Keratinocyte (primary cell): Measurements from ENCODE around the gene HOXB7. TPM values are rescaled to one million over a fixed set of nuclear protein-coding genes. Genes with fewer than 3 reads are reported as not detected.

Source experiments
- DNase-seq: peaks from one replicate; pipeline ENCODE4 v3.0.0-alpha.2; 2011; ENCODE audit warnings: low read depth, missing footprints, low spot score
- FAIRE-seq: peaks from 2 replicates; lab custom pipeline; 2011; peaks lifted over from hg19 to GRCh38; lab: Jason Lieb, UNC
- H2AFZ ChIP-seq: 2 replicates; pipeline ENCODE4 v1.6.0; 2012; ENCODE audit warnings: low read length, control low read depth, inconsistent platforms; ENCODE audit not compliant: control insufficient read depth
- H3K27ac ChIP-seq: 2 replicates; pipeline ENCODE4 v1.5.1; 2011; ENCODE audit warnings: low read length; ENCODE audit not compliant: control insufficient read depth, insufficient read depth
- H3K27me3 ChIP-seq: 3 replicates; pipeline ENCODE4 v1.6.0; 2011; ENCODE audit warnings: low read length; ENCODE audit not compliant: control insufficient read depth, insufficient read depth; ENCODE audit errors: extremely low read depth
- H3K36me3 ChIP-seq, 2 experiments: 2 replicates in 1 of 2; 3 replicates in 1 of 2; pipeline ENCODE4 v1.5.1; 2011; ENCODE audit warnings: low read length in 2 of 2, mild to moderate bottlenecking in 1 of 2; ENCODE audit not compliant: control insufficient read depth in 2 of 2, insufficient read depth in 2 of 2; ENCODE audit errors: extremely low read depth in 1 of 2
- H3K4me1 ChIP-seq: 3 replicates; pipeline ENCODE4 v1.5.1; 2011; ENCODE audit warnings: low read length; ENCODE audit not compliant: control insufficient read depth, insufficient read depth; ENCODE audit errors: extremely low read depth
- H3K4me2 ChIP-seq: 3 replicates; pipeline ENCODE4 v1.6.0; 2011; ENCODE audit warnings: low read depth, low read length; ENCODE audit not compliant: control insufficient read depth, insufficient read depth; ENCODE audit errors: extremely low read depth
- H3K4me3 ChIP-seq, 3 experiments: fragments of 200-600 bp in 1 of 3; sonication (generic) in 1 of 3; 2 replicates in 2 of 3; 3 replicates in 1 of 3; pipeline ENCODE4 v1.5.1; 2011 to 2016; ENCODE audit warnings: low read length in 3 of 3, mild to moderate bottlenecking in 3 of 3, control low read depth in 2 of 3, inconsistent platforms in 1 of 3, low read depth in 1 of 3, mixed read lengths in 1 of 3, mixed run types in 1 of 3, moderate library complexity in 1 of 3; ENCODE audit not compliant: control insufficient read depth in 2 of 3, insufficient read depth in 2 of 3; ENCODE audit errors: extremely low read depth in 1 of 3
- H3K79me2 ChIP-seq: 2 replicates; pipeline ENCODE4 v1.6.0; 2012; ENCODE audit warnings: low read length; ENCODE audit not compliant: control insufficient read depth, insufficient read depth
- H3K9ac ChIP-seq: 3 replicates; pipeline ENCODE4 v1.6.0; 2011; ENCODE audit warnings: low read length; ENCODE audit not compliant: control insufficient read depth, insufficient read depth; ENCODE audit errors: extremely low read depth
- H3K9me1 ChIP-seq: 3 replicates; pipeline ENCODE4 v1.6.0; 2011; ENCODE audit warnings: low read length; ENCODE audit not compliant: control insufficient read depth, insufficient read depth; ENCODE audit errors: extremely low read depth
- H3K9me3 ChIP-seq: 2 replicates; pipeline ENCODE4 v1.5.1; 2012; ENCODE audit warnings: low read depth, low read length; ENCODE audit not compliant: control insufficient read depth
- H4K20me1 ChIP-seq: 3 replicates; pipeline ENCODE4 v1.6.0; 2011; ENCODE audit warnings: low read length; ENCODE audit not compliant: control insufficient read depth, insufficient read depth; ENCODE audit errors: extremely low read depth
- EZH2 ChIP-seq: IDR thresholded peaks from one replicate; pipeline ENCODE4 v1.6.1; 2012; ENCODE audit warnings: inconsistent platforms, mild to moderate bottlenecking, low read length, moderate library complexity
- dilution Hi-C: fragments of 300-500 bp; cut with MboI; formaldehyde crosslinking; loops from one replicate; pipeline ENCODE4 v1.7.0; 2020; ENCODE audit warnings: low sequenced_read_pairs; ENCODE audit not compliant: extremely low pct_ligation_motif_present
- polyA plus RNA-seq, 5 experiments: library from polyadenylated mRNA; depleted of rRNA in 3 of 5; stranded (reverse) in 3 of 5; stranded (forward) in 1 of 5; unstranded in 1 of 5; fragments of >200 nt; gene quantifications; 1 replicate in 1 of 5; 2 replicates in 3 of 5; 3 replicates in 1 of 5; pipeline versions ENCODE4 v1.2.1 to v1.2.3, GENCODE V29; 2011 to 2012; ENCODE audit warnings: missing spikeins in 2 of 5, low read depth in 1 of 5, low replicate concordance in 1 of 5
- TF ChIP-seq, protein P1 (sequence below), 3 experiments: IDR thresholded peaks in 1 of 3; conservative IDR thresholded peaks in 1 of 3; optimal IDR thresholded peaks in 1 of 3; 2 replicates in 2 of 3; 3 replicates in 1 of 3; pipeline versions ENCODE3 to v1.5.1; 2011; ENCODE audit warnings: low read length in 3 of 3, mild to moderate bottlenecking in 3 of 3, moderate library complexity in 2 of 3, control low read depth in 1 of 3, inconsistent platforms in 1 of 3; ENCODE audit not compliant: insufficient read depth in 2 of 3; ENCODE audit errors: extremely low read depth in 1 of 3

The HOXB7 gene
- polyA plus RNA-seq, 1 donor (not counting 4 experiments of a cell fraction or from before 2014, with no cell fraction given), result 1.0 TPM

DNA sequence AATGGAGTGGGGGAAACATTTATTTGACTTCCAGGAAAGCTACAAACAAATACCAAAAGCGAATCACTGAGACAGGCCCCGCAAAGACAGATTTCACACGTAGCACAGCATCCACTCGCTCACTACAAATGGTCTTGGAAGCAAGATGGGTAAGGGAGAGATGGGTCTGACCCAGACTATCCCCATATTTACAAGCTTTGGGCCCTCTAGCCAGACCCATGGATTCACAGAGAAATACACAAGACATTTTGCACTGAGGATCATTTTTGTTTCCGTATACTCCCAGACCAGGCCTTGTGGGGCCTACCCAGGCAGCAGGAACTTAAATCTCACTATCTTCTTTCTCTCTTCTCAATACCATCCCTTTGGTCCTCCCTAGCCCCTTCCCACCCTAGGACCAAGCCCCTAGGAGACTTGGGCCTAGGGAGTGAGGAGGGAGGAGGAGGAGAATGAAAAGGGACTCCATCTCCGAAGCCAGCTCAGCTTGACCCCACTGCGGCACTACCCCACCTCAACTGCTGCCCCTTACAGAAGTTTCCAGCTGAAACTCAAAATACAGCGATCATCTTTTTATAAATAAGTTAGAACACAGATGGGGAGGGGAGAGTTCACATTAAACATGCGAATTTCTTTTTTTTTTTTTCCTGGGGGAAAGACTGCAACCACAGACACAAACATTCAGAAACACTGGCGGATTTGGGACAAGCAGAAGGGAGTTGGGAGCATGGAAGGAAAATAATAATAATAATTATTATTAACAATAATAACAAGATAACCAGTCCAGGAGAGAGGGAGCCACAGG lies 19.4 kb downstream of the HOXB7 start:
- Histone ChIP-seq H4K20me1 (no peaks in the 10 kb centered on the region), H3K9me1 (no peaks in the 10 kb centered on the region), H3K4me2 (no peak overlapping the region), H3K9ac (no peak overlapping the region), H3K27me3 (peaks cover 77% of the 10 kb centered on the region), H3K79me2 (no peaks in the 10 kb centered on the region), H3K27ac (no peak overlapping the region), H3K9me3 (no peaks in the 10 kb centered on the region), H3K4me1 (peaks cover 11% of the 10 kb centered on the region), H3K36me3 (peaks cover 0 to 4% of the 10 kb centered on the region in 2 experiments), H2AFZ (no peak overlapping the region), H3K4me3 (no peak overlapping the region)
- FAIRE-seq (no peak), DNase-seq (no peak)
- dilution Hi-C loops, result no loop called here
- no peak for TF ChIP-seq EZH2
- TF ChIP-seq, protein P1, sequence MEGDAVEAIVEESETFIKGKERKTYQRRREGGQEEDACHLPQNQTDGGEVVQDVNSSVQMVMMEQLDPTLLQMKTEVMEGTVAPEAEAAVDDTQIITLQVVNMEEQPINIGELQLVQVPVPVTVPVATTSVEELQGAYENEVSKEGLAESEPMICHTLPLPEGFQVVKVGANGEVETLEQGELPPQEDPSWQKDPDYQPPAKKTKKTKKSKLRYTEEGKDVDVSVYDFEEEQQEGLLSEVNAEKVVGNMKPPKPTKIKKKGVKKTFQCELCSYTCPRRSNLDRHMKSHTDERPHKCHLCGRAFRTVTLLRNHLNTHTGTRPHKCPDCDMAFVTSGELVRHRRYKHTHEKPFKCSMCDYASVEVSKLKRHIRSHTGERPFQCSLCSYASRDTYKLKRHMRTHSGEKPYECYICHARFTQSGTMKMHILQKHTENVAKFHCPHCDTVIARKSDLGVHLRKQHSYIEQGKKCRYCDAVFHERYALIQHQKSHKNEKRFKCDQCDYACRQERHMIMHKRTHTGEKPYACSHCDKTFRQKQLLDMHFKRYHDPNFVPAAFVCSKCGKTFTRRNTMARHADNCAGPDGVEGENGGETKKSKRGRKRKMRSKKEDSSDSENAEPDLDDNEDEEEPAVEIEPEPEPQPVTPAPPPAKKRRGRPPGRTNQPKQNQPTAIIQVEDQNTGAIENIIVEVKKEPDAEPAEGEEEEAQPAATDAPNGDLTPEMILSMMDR (optimal IDR thresholded peaks at IDR 0.05 in 1 of 3, IDR thresholded peaks at IDR 0.05 in 1 of 3, conservative IDR thresholded peaks at IDR 0.05 in 1 of 3; ENCODE audit: extremely low read depth in 1 of 3, insufficient read depth in 2 of 3, low read length in 3 of 3), result no peak

DNA sequence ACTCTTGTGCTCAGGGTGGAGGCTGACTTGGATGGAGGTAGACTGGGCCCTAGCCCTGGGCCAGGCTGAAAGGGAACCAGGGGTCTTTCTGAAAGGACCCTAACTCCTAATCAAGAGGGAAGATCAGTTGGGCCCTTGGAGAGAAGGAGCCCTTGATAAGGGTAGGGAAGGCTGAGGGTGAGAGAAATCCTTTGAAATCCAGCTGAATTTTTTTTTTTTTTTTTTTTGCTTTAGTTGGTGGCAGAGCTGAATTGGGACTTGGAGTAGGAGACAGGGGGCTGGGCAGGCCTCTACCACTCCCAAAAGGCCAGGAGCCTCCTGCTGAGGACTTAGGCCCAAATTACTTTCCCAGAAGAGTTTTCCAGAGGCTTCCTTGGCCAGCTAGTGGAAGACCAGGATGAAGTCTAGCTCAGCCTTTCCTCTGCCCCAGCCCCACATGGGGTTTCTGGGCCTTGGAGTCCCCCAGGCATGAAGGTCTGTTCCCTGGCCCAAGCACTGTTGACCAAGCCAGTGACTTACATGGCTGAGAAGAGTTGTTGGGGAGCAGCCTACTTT lies 20.1 kb downstream of the HOXB7 start:
- FAIRE-seq (no peak), DNase-seq (no peak)
- H4K20me1 ChIP-seq, result no peaks in the 10 kb centered on the region
- peaks cover 76% of the 10 kb centered on the region for H3K27me3 ChIP-seq
- dilution Hi-C loops, result no loop called here
- peaks cover 11% of the 10 kb centered on the region for H3K4me1 ChIP-seq
- no peak overlapping the region for H3K4me3 ChIP-seq
- TF ChIP-seq, protein P1 (optimal IDR thresholded peaks at IDR 0.05 in 1 of 3, IDR thresholded peaks at IDR 0.05 in 1 of 3, conservative IDR thresholded peaks at IDR 0.05 in 1 of 3; ENCODE audit: extremely low read depth in 1 of 3, insufficient read depth in 2 of 3, low read length in 3 of 3), result no peak
- TF ChIP-seq EZH2, result no peak
- no peak overlapping the region for H3K9ac ChIP-seq
- H3K9me1 ChIP-seq, result no peaks in the 10 kb centered on the region
- H3K4me2 ChIP-seq, result no peak overlapping the region
- no peaks in the 10 kb centered on the region for H3K9me3 ChIP-seq
- no peak overlapping the region for H2AFZ ChIP-seq
- no peaks in the 10 kb centered on the region for H3K79me2 ChIP-seq
- H3K36me3 ChIP-seq, result peaks cover 0 to 2% of the 10 kb centered on the region in 2 experiments
- no peak overlapping the region for H3K27ac ChIP-seq
